ENCODE results near the gene NUAK1. TPM values are rescaled to one million over a fixed set of nuclear protein-coding genes. Genes with fewer than 3 reads are reported as not detected.

Gene NUAK1
- total RNA-seq, 1 experiment from 2014 or later, result 7.9 TPM

- Histone ChIP-seq H3F3A (ENCODE audit: insufficient read depth, low read depth) (no peaks in the 10 kb centered on the region), H3K4me1 (replicated peaks; ENCODE audit: insufficient read depth) (no peaks in the 10 kb centered on the region), H3K4me3 (no peak overlapping the region), H3K9me3 (ENCODE audit: insufficient read depth, low read depth) (no peaks in the 10 kb centered on the region), H3K36me3 (ENCODE audit: low read depth) (peaks cover 12% of the 10 kb centered on the region; the same call in 1 of the 2 replicates), H4K20me1 (ENCODE audit: insufficient read depth) (no peaks in the 10 kb centered on the region), H3K27me3 (ENCODE audit: insufficient read depth, low read depth) (no peaks in the 10 kb centered on the region), H3K27ac (no peak overlapping the region), H3K4me2 (no peak overlapping the region), H3K79me2 (ENCODE audit: low read depth) (no peaks in the 10 kb centered on the region), H3K9me2 (ENCODE audit: insufficient read depth) (no peaks in the 10 kb centered on the region), H2AFZ (no peak overlapping the region)
- intact Hi-C loops (cut with micrococcal nuclease; ENCODE audit: unreplicated experiment), result no loop called here
- no TSS peak for BruUV-seq (replicated peaks)
- ChIA-PET CTCF (no interaction called here), POLR2A (ENCODE audit: unreplicated experiment) (interaction anchor here (1.0 kb wide), 1 partner anchor 1501 kb away, joined by 6 read pairs; no protein-coding TSS in a partner anchor)
- no peak for DNase-seq
- TF ChIP-seq EZH2 (IDR thresholded peaks at IDR 0.05; ENCODE audit: low read depth), result no peak
- TF ChIP-seq, protein P1, sequence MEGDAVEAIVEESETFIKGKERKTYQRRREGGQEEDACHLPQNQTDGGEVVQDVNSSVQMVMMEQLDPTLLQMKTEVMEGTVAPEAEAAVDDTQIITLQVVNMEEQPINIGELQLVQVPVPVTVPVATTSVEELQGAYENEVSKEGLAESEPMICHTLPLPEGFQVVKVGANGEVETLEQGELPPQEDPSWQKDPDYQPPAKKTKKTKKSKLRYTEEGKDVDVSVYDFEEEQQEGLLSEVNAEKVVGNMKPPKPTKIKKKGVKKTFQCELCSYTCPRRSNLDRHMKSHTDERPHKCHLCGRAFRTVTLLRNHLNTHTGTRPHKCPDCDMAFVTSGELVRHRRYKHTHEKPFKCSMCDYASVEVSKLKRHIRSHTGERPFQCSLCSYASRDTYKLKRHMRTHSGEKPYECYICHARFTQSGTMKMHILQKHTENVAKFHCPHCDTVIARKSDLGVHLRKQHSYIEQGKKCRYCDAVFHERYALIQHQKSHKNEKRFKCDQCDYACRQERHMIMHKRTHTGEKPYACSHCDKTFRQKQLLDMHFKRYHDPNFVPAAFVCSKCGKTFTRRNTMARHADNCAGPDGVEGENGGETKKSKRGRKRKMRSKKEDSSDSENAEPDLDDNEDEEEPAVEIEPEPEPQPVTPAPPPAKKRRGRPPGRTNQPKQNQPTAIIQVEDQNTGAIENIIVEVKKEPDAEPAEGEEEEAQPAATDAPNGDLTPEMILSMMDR (conservative IDR thresholded peaks at IDR 0.05), result no peak
These were observed 63.9 kb downstream of the NUAK1 start for GRCh38 chr12:106074706-106075392.

- DNase-seq, result no peak
These were observed 64.4 kb downstream of the NUAK1 start for GRCh38 chr12:106074361-106074705.

GRCh38 chr12:106073179-106073578 is 65.6 kb downstream of the NUAK1 start:
- no TSS peak for BruUV-seq (replicated peaks)
- POLR2A ChIA-PET (ENCODE audit: unreplicated experiment), result no interaction called here
- H4K20me1 ChIP-seq (ENCODE audit: insufficient read depth), result no peaks in the 10 kb centered on the region
- no peak overlapping the region for H3K4me3 ChIP-seq
- no peak overlapping the region for H2AFZ ChIP-seq
- H3K9me3 ChIP-seq (ENCODE audit: insufficient read depth, low read depth), result no peaks in the 10 kb centered on the region
- intact Hi-C loops (cut with micrococcal nuclease; ENCODE audit: unreplicated experiment), result no loop called here
- H3F3A ChIP-seq (ENCODE audit: insufficient read depth, low read depth), result no peaks in the 10 kb centered on the region
- peaks cover 17% of the 10 kb centered on the region for H3K36me3 ChIP-seq (ENCODE audit: low read depth)
- H3K27me3 ChIP-seq (ENCODE audit: insufficient read depth, low read depth), result no peaks in the 10 kb centered on the region
- CTCF ChIA-PET, result no interaction called here
- no peaks in the 10 kb centered on the region for H3K4me1 ChIP-seq (replicated peaks; ENCODE audit: insufficient read depth)
- H3K4me2 ChIP-seq, result no peak overlapping the region
- no peak for DNase-seq
- TF ChIP-seq, protein P1 (conservative IDR thresholded peaks at IDR 0.05), result no peak
- no peak for TF ChIP-seq EZH2 (IDR thresholded peaks at IDR 0.05; ENCODE audit: low read depth)
- no peaks in the 10 kb centered on the region for H3K79me2 ChIP-seq (ENCODE audit: low read depth)
- no peak overlapping the region for H3K27ac ChIP-seq
- H3K9me2 ChIP-seq (ENCODE audit: insufficient read depth), result no peaks in the 10 kb centered on the region

More at GRCh38 chr12:106074361-106074705, 64.4 kb downstream of the NUAK1 start:
- Histone ChIP-seq H3K27me3 (ENCODE audit: insufficient read depth, low read depth) (no peaks in the 10 kb centered on the region), H3K4me3 (no peak overlapping the region), H3K9me3 (ENCODE audit: insufficient read depth, low read depth) (no peaks in the 10 kb centered on the region), H2AFZ (no peak overlapping the region), H4K20me1 (ENCODE audit: insufficient read depth) (no peaks in the 10 kb centered on the region), H3K4me2 (no peak overlapping the region), H3K27ac (no peak overlapping the region), H3F3A (ENCODE audit: insufficient read depth, low read depth) (no peaks in the 10 kb centered on the region), H3K36me3 (ENCODE audit: low read depth) (peaks cover 17% of the 10 kb centered on the region), H3K79me2 (ENCODE audit: low read depth) (no peaks in the 10 kb centered on the region), H3K4me1 (replicated peaks; ENCODE audit: insufficient read depth) (no peaks in the 10 kb centered on the region), H3K9me2 (ENCODE audit: insufficient read depth) (no peaks in the 10 kb centered on the region)
- no TSS peak for BruUV-seq (replicated peaks)
- CTCF ChIA-PET, result no interaction called here
- intact Hi-C loops (cut with micrococcal nuclease; ENCODE audit: unreplicated experiment), result no loop called here
- no peak for TF ChIP-seq EZH2 (IDR thresholded peaks at IDR 0.05; ENCODE audit: low read depth)
- TF ChIP-seq, protein P1 (conservative IDR thresholded peaks at IDR 0.05), result no peak
- POLR2A ChIA-PET (ENCODE audit: unreplicated experiment), result interaction anchor here (1.0 kb wide), 1 partner anchor 1501 kb away, joined by 6 read pairs; no protein-coding TSS in a partner anchor
